HG03378 (cell line): ENCODE results near the gene DOCK4.

Experiments
- ATAC-seq: cut with Tn5 transposase; IDR thresholded peaks from one replicate; pipeline ENCODE4 v1.9.1; 2021; ENCODE audit warnings: mild to moderate bottlenecking, moderate library complexity; ENCODE audit not compliant: unreplicated experiment

The DOCK4 gene

GRCh38 chr7:111694376-111694775 lies 511.8 kb downstream of the DOCK4 start:
- ATAC-seq = no peak

- ATAC-seq = no peak
These were observed 515.7 kb downstream of the DOCK4 start for GRCh38 chr7:111690364-111691111.

DNA sequence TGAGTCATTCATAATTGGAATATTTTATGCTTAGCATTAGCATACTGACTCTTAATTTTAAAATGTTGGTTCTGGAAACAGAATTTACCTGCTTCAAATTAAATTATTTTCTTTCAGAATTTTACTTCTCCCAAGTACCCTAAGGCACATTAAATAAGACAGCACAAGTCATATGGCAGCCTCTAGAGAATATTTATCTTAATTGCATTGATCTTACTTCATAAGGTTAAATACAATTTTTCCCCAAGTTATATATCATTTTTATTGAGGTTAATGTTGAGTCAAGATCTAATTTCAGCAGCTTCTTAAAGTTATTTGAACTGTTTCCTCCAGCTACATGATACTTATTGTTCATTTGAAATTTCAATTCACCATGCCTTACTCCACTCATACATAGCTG lies 520.9 kb downstream of the DOCK4 start:
- no peak for ATAC-seq

DNA sequence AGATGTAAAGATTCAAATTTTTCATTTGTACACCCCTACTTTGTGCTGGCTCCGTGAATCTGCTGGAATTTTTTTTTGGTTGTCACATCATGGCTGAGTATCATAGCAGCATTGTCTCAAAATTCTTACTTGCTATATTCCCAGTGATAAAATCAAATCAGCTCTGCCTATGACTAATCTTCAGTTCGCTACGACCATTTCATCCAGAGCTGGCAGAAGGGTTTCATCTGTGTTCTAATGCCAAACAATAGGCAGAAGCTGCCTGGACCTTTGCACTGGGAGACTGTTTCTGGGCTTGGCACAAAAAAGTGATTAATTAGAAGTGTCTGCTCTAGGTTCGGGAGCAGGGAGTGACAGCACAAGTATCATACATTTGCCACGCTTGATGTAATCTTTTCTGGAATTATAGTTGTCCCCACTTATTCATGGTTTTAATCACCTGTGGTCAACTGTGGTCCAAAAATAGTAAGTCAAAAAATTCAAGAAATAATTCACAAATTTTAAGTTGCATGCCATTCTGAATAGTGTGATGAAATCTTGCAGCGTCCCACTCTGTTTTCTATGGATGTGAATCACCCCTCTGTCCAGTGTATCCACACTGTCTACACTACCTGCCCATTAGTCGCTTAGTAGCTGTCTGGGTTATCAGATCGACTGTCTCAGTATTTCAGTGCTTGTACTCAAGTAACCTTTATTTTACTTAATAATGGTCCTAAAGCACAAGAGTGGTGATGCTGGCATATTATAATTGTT lies 523.4 kb downstream of the DOCK4 start:
- no peak for ATAC-seq

DNA sequence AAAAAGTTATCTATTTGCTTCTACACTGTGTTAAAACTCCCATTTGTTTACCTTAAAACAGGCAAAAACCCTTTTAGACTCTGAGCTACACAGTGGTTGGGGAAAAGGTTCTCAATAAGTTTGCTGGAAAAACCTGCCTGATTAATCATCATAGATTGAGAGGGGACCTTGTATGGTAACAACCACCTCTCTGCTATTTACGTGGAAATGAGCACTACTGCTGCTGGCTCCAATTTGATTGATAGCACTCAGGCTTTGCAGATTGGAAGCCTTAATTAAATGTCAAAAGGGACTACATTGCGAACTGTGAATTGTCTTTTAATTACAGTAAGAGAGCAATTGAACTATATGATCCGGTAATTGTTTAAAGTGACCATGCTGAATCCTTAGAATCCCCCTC lies 525.0 kb downstream of the DOCK4 start:
- ATAC-seq = no peak

GRCh38 chr7:111678986-111679385 lies 527.2 kb downstream of the DOCK4 start:
- no peak for ATAC-seq

DNA sequence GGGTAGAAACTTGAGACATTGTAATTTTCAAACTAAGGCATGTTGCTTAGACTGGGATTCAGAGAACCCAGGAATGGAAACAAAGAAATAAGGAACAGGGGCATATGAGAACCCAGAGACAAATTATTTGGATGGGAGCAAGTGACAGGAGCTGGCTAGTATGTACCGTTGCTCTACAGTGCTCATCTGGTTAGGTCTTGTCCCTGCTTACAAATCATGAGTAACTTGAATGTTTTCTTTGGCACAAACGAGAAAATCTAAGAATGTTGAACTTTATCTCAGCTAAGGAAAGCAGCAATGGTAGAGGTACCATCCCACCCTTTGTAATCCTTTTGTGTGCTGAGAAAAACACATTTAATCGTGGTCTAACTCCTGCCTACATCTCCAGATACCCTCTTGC lies 527.9 kb downstream of the DOCK4 start:
- ATAC-seq = no peak

GRCh38 chr7:111677848-111678247 lies 528.4 kb downstream of the DOCK4 start:
- no peak for ATAC-seq

- ATAC-seq = no peak
These were observed 529.4 kb downstream of the DOCK4 start for GRCh38 chr7:111676811-111677210.
